Measurements from ENCODE around the gene TYMP.

- TF ChIP-seq CTCF (conservative IDR thresholded peaks at IDR 0.05; ENCODE audit: low read depth, low read length) (no peak), EZH2phosphoT487 (IDR thresholded peaks at IDR 0.05; ENCODE audit: borderline replicate concordance, low read length) (no peak), EZH2 (IDR thresholded peaks at IDR 0.05; ENCODE audit: low read length, unreplicated experiment) (no peak)
These were observed 44.3 kb downstream of the TYMP start for GRCh38 chr22:50485221-50486131.
